HepG2 (cell line): Measurements from ENCODE around the gene PDS5B. TPM values are rescaled to one million over a fixed set of nuclear protein-coding genes. Genes with fewer than 3 reads are reported as not detected.

Experiments used
- ATF7-NPFF ChIP-seq: sonication (generic); formaldehyde crosslinking; IDR thresholded peaks from 2 replicates; pipeline ENCODE4 v1.8.1; 2023; ENCODE audit warnings: mild to moderate bottlenecking, low read depth, missing genetic modification reagents, moderate library complexity
- FOXO1 ChIP-seq: sonication (generic); formaldehyde crosslinking; IDR thresholded peaks from 2 replicates; pipeline ENCODE4 v1.4.0; 2020; ENCODE audit warnings: missing genetic modification reagents
- GMEB2 ChIP-seq: IDR thresholded peaks from 2 replicates; pipeline ENCODE4 v1.6.1; 2016; ENCODE audit warnings: missing biosample characterization, missing genetic modification reagents, low read depth
- GZF1 ChIP-seq: sonication (generic); formaldehyde crosslinking; IDR thresholded peaks from 2 replicates; pipeline ENCODE4 v1.5.1; 2020; ENCODE audit warnings: mild to moderate bottlenecking, missing genetic modification reagents
- HHEX ChIP-seq: IDR thresholded peaks from 2 replicates; pipeline ENCODE4 v1.6.1; 2016; ENCODE audit warnings: control low read depth
- MED1 ChIP-seq: sonication (generic); formaldehyde crosslinking; IDR thresholded peaks from 2 replicates; pipeline ENCODE4 v1.4.0; 2020; ENCODE audit warnings: missing genetic modification reagents
- NFE2L1 ChIP-seq: sonication (generic); formaldehyde crosslinking; IDR thresholded peaks from 2 replicates; pipeline ENCODE4 v1.4.0; 2020; ENCODE audit warnings: missing genetic modification reagents, mild to moderate bottlenecking, borderline replicate concordance
- PAX8 ChIP-seq: sonication (generic); formaldehyde crosslinking; IDR thresholded peaks from 2 replicates; pipeline ENCODE4 v1.8.0; 2022; ENCODE audit warnings: mild to moderate bottlenecking, missing genetic modification reagents, borderline replicate concordance
- SALL1 ChIP-seq: sonication (generic); formaldehyde crosslinking; IDR thresholded peaks from 2 replicates; pipeline ENCODE4 v1.8.0; 2022; ENCODE audit warnings: mild to moderate bottlenecking, missing genetic modification reagents
- SRSF1 ChIP-seq: fragments of 200-400 bp; formaldehyde crosslinking; optimal IDR thresholded peaks from 2 replicates; pipeline ENCODE3; 2017; ENCODE audit warnings: mild to moderate bottlenecking, low read depth, low read length, moderate library complexity
- SRSF9 ChIP-seq: fragments of 200-400 bp; formaldehyde crosslinking; IDR thresholded peaks from 2 replicates; pipeline ENCODE4 v1.6.1; 2018; ENCODE audit warnings: borderline replicate concordance, mild to moderate bottlenecking, low read depth, low read length; ENCODE audit not compliant: insufficient read depth, poor library complexity, severe bottlenecking
- ZMYM4 ChIP-seq: sonication (generic); formaldehyde crosslinking; IDR thresholded peaks from 2 replicates; pipeline ENCODE4 v1.8.1; 2023; ENCODE audit warnings: mild to moderate bottlenecking, missing genetic modification reagents
- ZNF274 ChIP-seq: sonication (generic); formaldehyde crosslinking; IDR thresholded peaks from 2 replicates; pipeline ENCODE4 v1.5.1; 2020; ENCODE audit warnings: mild to moderate bottlenecking, missing genetic modification reagents
- ZNF552 ChIP-seq: sonication (generic); formaldehyde crosslinking; IDR thresholded peaks from 2 replicates; pipeline ENCODE4 v1.9.0; 2022; ENCODE audit warnings: missing genetic modification reagents, mild to moderate bottlenecking, borderline replicate concordance
- ZNF772 ChIP-seq: sonication (generic); formaldehyde crosslinking; IDR thresholded peaks from 2 replicates; pipeline ENCODE4 v1.5.0; 2020; ENCODE audit warnings: mild to moderate bottlenecking, missing genetic modification reagents
- polyA plus RNA-seq, 8 experiments: library from polyadenylated mRNA; depleted of rRNA in 3 of 8; stranded (reverse) in 7 of 8; unstranded in 1 of 8; fragments of >200 nt; fragmentation: Illumina TruSeq in 4 of 8; extraction: Trizol in 4 of 8; gene quantifications; 2 replicates each; pipeline versions ENCODE4 v1.2.1 to v1.2.3, GENCODE V29; 2011 to 2016; ENCODE audit warnings: low read depth in 4 of 8, missing spikeins in 1 of 8, mixed read lengths in 1 of 8; ENCODE audit not compliant: insufficient read depth in 1 of 8
- total RNA-seq, 5 experiments: library from RNA; depleted of rRNA; stranded (reverse); fragments of >200 nt; fragmentation: Illumina TruSeq; extraction: Trizol; gene quantifications; 2 replicates each; pipeline ENCODE4 v1.2.3, GENCODE V29; 2016; ENCODE audit warnings: low read depth in 1 of 5
- TF ChIP-seq, protein P1 (sequence below): sonication (generic); formaldehyde crosslinking; IDR thresholded peaks from 2 replicates; pipeline ENCODE4 v1.5.0; 2020; ENCODE audit warnings: mild to moderate bottlenecking, missing genetic modification reagents, borderline replicate concordance
- TF ChIP-seq, protein P2 (sequence below): sonication (generic); formaldehyde crosslinking; IDR thresholded peaks from 2 replicates; pipeline ENCODE4 v1.4.0; 2020; ENCODE audit warnings: missing genetic modification reagents
- TF ChIP-seq, protein P3 (sequence below): sonication (generic); formaldehyde crosslinking; IDR thresholded peaks from 2 replicates; pipeline ENCODE4 v1.4.0; 2020; ENCODE audit warnings: mild to moderate bottlenecking, missing genetic modification reagents

PDS5B gene
- total and polyA plus RNA-seq, 2 of the 13 experiments (the other 11 are each of a cell fraction or from before 2014, with no cell fraction given): 5.8 to 24.6 TPM

- TF ChIP-seq ATF7-NPFF (CRISPR knock-in tag) (peak; percentile 43; the same call in 1 of the 2 replicates), FOXO1 (CRISPR knock-in tag) (no peak; the same call in 1 of the 2 replicates), SALL1 (CRISPR knock-in tag) (peak; percentile 89), ZMYM4 (CRISPR knock-in tag) (peak; percentile 97), ZNF552 (CRISPR knock-in tag) (no peak), SRSF1 (peak; percentile 50), NFE2L1 (CRISPR knock-in tag) (no peak), MED1 (CRISPR knock-in tag) (peak; percentile 39; the same call in 1 of the 2 replicates), GMEB2 (CRISPR knock-in tag) (peak; percentile 90), GZF1 (no peak), HHEX (no peak), ZNF274 (CRISPR knock-in tag) (0 out of 2 replicates have a peak, but pooled peaks have one; percentile 35), ZNF772 (CRISPR knock-in tag) (peak; percentile 48; the same call in 1 of the 2 replicates), PAX8 (CRISPR knock-in tag) (no peak; the same call in 1 of the 2 replicates), SRSF9 (no peak)
- TF ChIP-seq, protein P1, sequence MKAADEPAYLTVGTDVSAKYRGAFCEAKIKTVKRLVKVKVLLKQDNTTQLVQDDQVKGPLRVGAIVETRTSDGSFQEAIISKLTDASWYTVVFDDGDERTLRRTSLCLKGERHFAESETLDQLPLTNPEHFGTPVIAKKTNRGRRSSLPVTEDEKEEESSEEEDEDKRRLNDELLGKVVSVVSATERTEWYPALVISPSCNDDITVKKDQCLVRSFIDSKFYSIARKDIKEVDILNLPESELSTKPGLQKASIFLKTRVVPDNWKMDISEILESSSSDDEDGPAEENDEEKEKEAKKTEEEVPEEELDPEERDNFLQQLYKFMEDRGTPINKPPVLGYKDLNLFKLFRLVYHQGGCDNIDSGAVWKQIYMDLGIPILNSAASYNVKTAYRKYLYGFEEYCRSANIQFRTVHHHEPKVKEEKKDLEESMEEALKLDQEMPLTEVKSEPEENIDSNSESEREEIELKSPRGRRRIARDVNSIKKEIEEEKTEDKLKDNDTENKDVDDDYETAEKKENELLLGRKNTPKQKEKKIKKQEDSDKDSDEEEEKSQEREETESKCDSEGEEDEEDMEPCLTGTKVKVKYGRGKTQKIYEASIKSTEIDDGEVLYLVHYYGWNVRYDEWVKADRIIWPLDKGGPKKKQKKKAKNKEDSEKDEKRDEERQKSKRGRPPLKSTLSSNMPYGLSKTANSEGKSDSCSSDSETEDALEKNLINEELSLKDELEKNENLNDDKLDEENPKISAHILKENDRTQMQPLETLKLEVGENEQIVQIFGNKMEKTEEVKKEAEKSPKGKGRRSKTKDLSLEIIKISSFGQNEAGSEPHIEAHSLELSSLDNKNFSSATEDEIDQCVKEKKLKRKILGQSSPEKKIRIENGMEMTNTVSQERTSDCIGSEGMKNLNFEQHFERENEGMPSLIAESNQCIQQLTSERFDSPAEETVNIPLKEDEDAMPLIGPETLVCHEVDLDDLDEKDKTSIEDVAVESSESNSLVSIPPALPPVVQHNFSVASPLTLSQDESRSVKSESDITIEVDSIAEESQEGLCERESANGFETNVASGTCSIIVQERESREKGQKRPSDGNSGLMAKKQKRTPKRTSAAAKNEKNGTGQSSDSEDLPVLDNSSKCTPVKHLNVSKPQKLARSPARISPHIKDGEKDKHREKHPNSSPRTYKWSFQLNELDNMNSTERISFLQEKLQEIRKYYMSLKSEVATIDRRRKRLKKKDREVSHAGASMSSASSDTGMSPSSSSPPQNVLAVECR (CRISPR knock-in tag): peak; percentile 75; the same call in 1 of the 2 replicates
- TF ChIP-seq, protein P2, sequence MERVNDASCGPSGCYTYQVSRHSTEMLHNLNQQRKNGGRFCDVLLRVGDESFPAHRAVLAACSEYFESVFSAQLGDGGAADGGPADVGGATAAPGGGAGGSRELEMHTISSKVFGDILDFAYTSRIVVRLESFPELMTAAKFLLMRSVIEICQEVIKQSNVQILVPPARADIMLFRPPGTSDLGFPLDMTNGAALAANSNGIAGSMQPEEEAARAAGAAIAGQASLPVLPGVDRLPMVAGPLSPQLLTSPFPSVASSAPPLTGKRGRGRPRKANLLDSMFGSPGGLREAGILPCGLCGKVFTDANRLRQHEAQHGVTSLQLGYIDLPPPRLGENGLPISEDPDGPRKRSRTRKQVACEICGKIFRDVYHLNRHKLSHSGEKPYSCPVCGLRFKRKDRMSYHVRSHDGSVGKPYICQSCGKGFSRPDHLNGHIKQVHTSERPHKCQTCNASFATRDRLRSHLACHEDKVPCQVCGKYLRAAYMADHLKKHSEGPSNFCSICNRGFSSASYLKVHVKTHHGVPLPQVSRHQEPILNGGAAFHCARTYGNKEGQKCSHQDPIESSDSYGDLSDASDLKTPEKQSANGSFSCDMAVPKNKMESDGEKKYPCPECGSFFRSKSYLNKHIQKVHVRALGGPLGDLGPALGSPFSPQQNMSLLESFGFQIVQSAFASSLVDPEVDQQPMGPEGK (CRISPR knock-in tag): peak; percentile 69
- TF ChIP-seq, protein P3, sequence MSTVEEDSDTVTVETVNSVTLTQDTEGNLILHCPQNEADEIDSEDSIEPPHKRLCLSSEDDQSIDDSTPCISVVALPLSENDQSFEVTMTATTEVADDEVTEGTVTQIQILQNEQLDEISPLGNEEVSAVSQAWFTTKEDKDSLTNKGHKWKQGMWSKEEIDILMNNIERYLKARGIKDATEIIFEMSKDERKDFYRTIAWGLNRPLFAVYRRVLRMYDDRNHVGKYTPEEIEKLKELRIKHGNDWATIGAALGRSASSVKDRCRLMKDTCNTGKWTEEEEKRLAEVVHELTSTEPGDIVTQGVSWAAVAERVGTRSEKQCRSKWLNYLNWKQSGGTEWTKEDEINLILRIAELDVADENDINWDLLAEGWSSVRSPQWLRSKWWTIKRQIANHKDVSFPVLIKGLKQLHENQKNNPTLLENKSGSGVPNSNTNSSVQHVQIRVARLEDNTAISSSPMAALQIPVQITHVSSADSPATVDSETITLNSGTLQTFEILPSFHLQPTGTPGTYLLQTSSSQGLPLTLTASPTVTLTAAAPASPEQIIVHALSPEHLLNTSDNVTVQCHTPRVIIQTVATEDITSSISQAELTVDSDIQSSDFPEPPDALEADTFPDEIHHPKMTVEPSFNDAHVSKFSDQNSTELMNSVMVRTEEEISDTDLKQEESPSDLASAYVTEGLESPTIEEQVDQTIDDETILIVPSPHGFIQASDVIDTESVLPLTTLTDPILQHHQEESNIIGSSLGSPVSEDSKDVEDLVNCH (CRISPR knock-in tag): no peak
Observed at GRCh38 chr13:32586080-32586900, at the start of gene PDS5B (continued).
